Activated naive CD8-positive, alpha-beta T cell treated with anti-CD3 and anti-CD28 coated beads, Interleukin-2, amount 50 U/mL, for 24 hours (primary cell): ENCODE data around the gene MARCHF11.
A peak's percentile ranks its signal among the peaks of the same experiment; 100 is the strongest.

Source experiments
- ATAC-seq: fragments of 150-1000 bp; cut with Tn5 transposase; one replicate; pipeline ENCODE4 v1.10.0; 2021
- DNase-seq: peaks from one replicate; pipeline ENCODE4 v3.0.0; 2021
- H3K27ac Mint-ChIP-seq: one replicate; pipeline ENCODE4 v1.8.0; 2021; ENCODE audit warnings: mild to moderate bottlenecking, mixed read lengths
- H3K27me3 Mint-ChIP-seq: one replicate; pipeline ENCODE4 v1.8.0; 2021; ENCODE audit warnings: mixed read lengths
- H3K36me3 Mint-ChIP-seq: one replicate; pipeline ENCODE4 v1.8.0; 2021; ENCODE audit warnings: low read depth, mixed read lengths
- H3K4me1 Mint-ChIP-seq: one replicate; pipeline ENCODE4 v1.8.0; 2021; ENCODE audit warnings: mixed read lengths
- H3K4me3 Mint-ChIP-seq: one replicate; pipeline ENCODE4 v1.8.0; 2021; ENCODE audit warnings: mild to moderate bottlenecking, moderate library complexity, mixed read lengths
- H3K9me3 Mint-ChIP-seq: one replicate; pipeline ENCODE4 v1.8.0; 2021; ENCODE audit warnings: mixed read lengths

MARCHF11 gene

GRCh38 chr5:16179511-16179935 lies at the start of gene MARCHF11:
MARCHF11 (minus strand) TSS chr5:16179791; CDS start chr5:16179575, 216 bp downstream.
- Mint-ChIP-seq H3K27ac (no peak within 1 kb of the TSS), H3K27me3 (peaks cover 41% of the 10 kb centered on the region), H3K4me1 (peaks cover 5% of the 10 kb centered on the region), H3K4me3 (no peak within 1 kb of the TSS), H3K36me3 (peaks cover 8% of the 10 kb centered on the region), H3K9me3 (peaks cover 9% of the 10 kb centered on the region)
- no peak for DNase-seq
- ATAC-seq, result no peak

GRCh38 chr5:16225927-16226326 lies 46.3 kb upstream of the MARCHF11 start:
- DNase-seq, result no peak
- no peaks in the 10 kb centered on the region for H3K36me3 Mint-ChIP-seq
- peaks cover 3% of the 10 kb centered on the region for H3K9me3 Mint-ChIP-seq
- H3K4me1 Mint-ChIP-seq, result no peaks in the 10 kb centered on the region
- H3K27ac Mint-ChIP-seq, result no peak overlapping the region
- ATAC-seq, result no peak
- H3K4me3 Mint-ChIP-seq, result no peak overlapping the region
- no peaks in the 10 kb centered on the region for H3K27me3 Mint-ChIP-seq

- H3K4me3 Mint-ChIP-seq, result no peak overlapping the region
- DNase-seq (no peak), ATAC-seq (no peak)
- no peaks in the 10 kb centered on the region for H3K27me3 Mint-ChIP-seq
- no peaks in the 10 kb centered on the region for H3K4me1 Mint-ChIP-seq
- H3K27ac Mint-ChIP-seq, result no peak overlapping the region
- H3K9me3 Mint-ChIP-seq, result peaks cover 13% of the 10 kb centered on the region
- no peaks in the 10 kb centered on the region for H3K36me3 Mint-ChIP-seq
Observed at GRCh38 chr5:16192311-16192710, 12.7 kb upstream of the MARCHF11 start.

- DNase-seq, result no peak
- H3K36me3 Mint-ChIP-seq, result peaks cover 8% of the 10 kb centered on the region
- ATAC-seq, result no peak
Observed at GRCh38 chr5:16180789-16181082, 1.1 kb upstream of the MARCHF11 start.

GRCh38 chr5:16179936-16180788 lies 571 bp upstream of the MARCHF11 start:
- peaks cover 8% of the 10 kb centered on the region for H3K36me3 Mint-ChIP-seq
- no peak overlapping the region for H3K27ac Mint-ChIP-seq
- H3K4me3 Mint-ChIP-seq, result no peak overlapping the region
- H3K9me3 Mint-ChIP-seq, result peaks cover 9% of the 10 kb centered on the region
- DNase-seq (no peak), ATAC-seq (no peak)
- peaks cover 5% of the 10 kb centered on the region for H3K4me1 Mint-ChIP-seq
- H3K27me3 Mint-ChIP-seq, result peaks cover 41% of the 10 kb centered on the region

More at GRCh38 chr5:16180789-16181082, 1.1 kb upstream of the MARCHF11 start:
- Mint-ChIP-seq H3K27ac (no peak overlapping the region), H3K4me1 (peaks cover 5% of the 10 kb centered on the region), H3K9me3 (peaks cover 9% of the 10 kb centered on the region), H3K4me3 (no peak overlapping the region), H3K27me3 (peaks cover 37% of the 10 kb centered on the region)

GRCh38 chr5:16178745-16179372 lies 732 bp downstream of the MARCHF11 start:
- peaks cover 41% of the 10 kb centered on the region for H3K27me3 Mint-ChIP-seq
- peaks cover 5% of the 10 kb centered on the region for H3K4me1 Mint-ChIP-seq
- peaks cover 8% of the 10 kb centered on the region for H3K36me3 Mint-ChIP-seq
- DNase-seq (peak; percentile 49), ATAC-seq (no peak)
- H3K27ac Mint-ChIP-seq, result no peak overlapping the region
- H3K9me3 Mint-ChIP-seq, result peaks cover 9% of the 10 kb centered on the region
- no peak overlapping the region for H3K4me3 Mint-ChIP-seq

GRCh38 chr5:16169550-16169949 lies 10.0 kb downstream of the MARCHF11 start:
- Mint-ChIP-seq H3K4me3 (no peak overlapping the region), H3K27ac (no peak overlapping the region), H3K9me3 (no peaks in the 10 kb centered on the region), H3K27me3 (peaks cover 4% of the 10 kb centered on the region), H3K4me1 (no peaks in the 10 kb centered on the region), H3K36me3 (no peaks in the 10 kb centered on the region)
- no peak for DNase-seq
- no peak for ATAC-seq

GRCh38 chr5:16160706-16161105 lies 18.9 kb downstream of the MARCHF11 start:
- no peak for ATAC-seq
- no peak for DNase-seq
- Mint-ChIP-seq H3K27me3 (peaks cover 2% of the 10 kb centered on the region), H3K36me3 (no peaks in the 10 kb centered on the region), H3K4me3 (no peak overlapping the region), H3K27ac (no peak overlapping the region), H3K4me1 (no peaks in the 10 kb centered on the region), H3K9me3 (no peaks in the 10 kb centered on the region)

GRCh38 chr5:16159636-16160035 lies 20.0 kb downstream of the MARCHF11 start:
- DNase-seq, result no peak
- H3K36me3 Mint-ChIP-seq, result no peaks in the 10 kb centered on the region
- H3K27me3 Mint-ChIP-seq, result no peaks in the 10 kb centered on the region
- no peak overlapping the region for H3K4me3 Mint-ChIP-seq
- H3K4me1 Mint-ChIP-seq, result no peaks in the 10 kb centered on the region
- no peaks in the 10 kb centered on the region for H3K9me3 Mint-ChIP-seq
- no peak for ATAC-seq
- H3K27ac Mint-ChIP-seq, result no peak overlapping the region

GRCh38 chr5:16156152-16156551 lies 23.4 kb downstream of the MARCHF11 start:
- Mint-ChIP-seq H3K36me3 (no peaks in the 10 kb centered on the region), H3K9me3 (no peaks in the 10 kb centered on the region), H3K27ac (no peak overlapping the region), H3K4me1 (no peaks in the 10 kb centered on the region), H3K4me3 (no peak overlapping the region), H3K27me3 (no peaks in the 10 kb centered on the region)
- DNase-seq (no peak), ATAC-seq (no peak)

GRCh38 chr5:16152601-16153568 lies 26.7 kb downstream of the MARCHF11 start:
- DNase-seq (no peak), ATAC-seq (no peak)
- Mint-ChIP-seq H3K4me1 (no peaks in the 10 kb centered on the region), H3K36me3 (no peaks in the 10 kb centered on the region), H3K27me3 (no peaks in the 10 kb centered on the region), H3K27ac (no peak overlapping the region), H3K9me3 (peaks cover 4% of the 10 kb centered on the region), H3K4me3 (no peak overlapping the region)

- Mint-ChIP-seq H3K4me1 (no peaks in the 10 kb centered on the region), H3K27me3 (no peaks in the 10 kb centered on the region), H3K27ac (no peak overlapping the region), H3K9me3 (peaks cover 4% of the 10 kb centered on the region), H3K36me3 (no peaks in the 10 kb centered on the region), H3K4me3 (no peak overlapping the region)
- DNase-seq (no peak), ATAC-seq (no peak)
Observed at GRCh38 chr5:16149621-16150020, 30.0 kb downstream of the MARCHF11 start.

- Mint-ChIP-seq H3K4me1 (no peaks in the 10 kb centered on the region), H3K36me3 (no peaks in the 10 kb centered on the region), H3K27me3 (no peaks in the 10 kb centered on the region), H3K4me3 (no peak overlapping the region), H3K9me3 (peaks cover 4% of the 10 kb centered on the region), H3K27ac (no peak overlapping the region)
- ATAC-seq (no peak), DNase-seq (no peak)
Observed at GRCh38 chr5:16147179-16147900, 32.3 kb downstream of the MARCHF11 start.

- H3K27ac Mint-ChIP-seq, result no peak overlapping the region
- H3K27me3 Mint-ChIP-seq, result no peaks in the 10 kb centered on the region
- ATAC-seq, result no peak
- peaks cover under 1% of the 10 kb centered on the region for H3K9me3 Mint-ChIP-seq
- no peak for DNase-seq
- H3K4me3 Mint-ChIP-seq, result no peak overlapping the region
- no peaks in the 10 kb centered on the region for H3K4me1 Mint-ChIP-seq
- no peaks in the 10 kb centered on the region for H3K36me3 Mint-ChIP-seq
Observed at GRCh38 chr5:16144416-16144815, 35.2 kb downstream of the MARCHF11 start.
